ENCODE data around the gene ZNF423.
A peak's percentile ranks its signal among the peaks of the same experiment; 100 is the strongest.

ZNF423 gene

DNA sequence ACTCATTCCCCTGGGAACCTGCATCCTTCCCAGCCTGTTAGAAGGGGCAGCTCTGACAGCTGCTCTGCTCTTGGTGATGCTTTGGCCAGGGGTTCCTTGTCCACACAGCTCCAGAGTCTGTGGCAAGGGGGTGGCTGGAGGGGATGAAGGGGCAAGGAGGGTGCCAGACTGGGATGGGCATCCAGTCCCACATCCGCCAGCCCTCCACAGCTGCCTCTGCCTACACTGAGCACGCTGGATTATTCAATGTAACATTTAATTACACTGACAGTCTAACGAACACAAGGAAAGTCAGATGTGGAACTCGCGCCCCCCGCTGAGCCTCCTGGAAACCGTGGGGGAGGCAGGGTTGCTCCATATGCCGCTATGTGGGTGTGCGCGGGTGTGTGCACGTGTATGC is 381.2 kb downstream of the ZNF423 start:
- no peak for DNase-seq (ENCODE audit: low read depth in 2 of 2)

- no peak for DNase-seq (ENCODE audit: low read depth in 2 of 2)
Measured at GRCh38 chr16:49473773-49474172, 382.1 kb downstream of the ZNF423 start.

GRCh38 chr16:49473131-49473530 is 382.8 kb downstream of the ZNF423 start:
- DNase-seq (ENCODE audit: low read depth in 2 of 2), result no peak

DNA sequence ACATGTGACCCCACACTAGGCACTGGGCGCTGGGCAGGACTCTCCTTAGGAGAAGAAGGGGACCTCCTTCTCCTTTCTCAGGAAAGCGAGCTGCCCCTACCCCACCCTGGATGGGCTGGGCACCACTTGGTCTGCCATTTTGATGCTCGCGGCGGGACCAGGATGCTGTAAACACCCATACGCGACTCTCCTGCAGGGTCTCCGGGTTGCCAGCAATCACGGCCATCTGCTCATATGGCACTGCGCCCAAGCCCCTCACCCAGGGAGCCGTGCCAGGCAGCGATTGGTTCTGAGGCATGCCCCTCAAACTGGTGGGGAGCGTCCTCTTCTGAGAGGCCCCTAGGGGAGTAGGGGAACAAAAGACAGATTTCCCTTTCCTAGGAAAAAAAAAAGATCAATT is 383.3 kb downstream of the ZNF423 start:
- no peak for DNase-seq (ENCODE audit: low read depth in 2 of 2)

GRCh38 chr16:49471038-49471727 is 384.7 kb downstream of the ZNF423 start:
- no peak for DNase-seq (ENCODE audit: low read depth in 2 of 2)

GRCh38 chr16:49470513-49470991 is 385.4 kb downstream of the ZNF423 start:
- no peak for DNase-seq (ENCODE audit: low read depth in 2 of 2)

DNA sequence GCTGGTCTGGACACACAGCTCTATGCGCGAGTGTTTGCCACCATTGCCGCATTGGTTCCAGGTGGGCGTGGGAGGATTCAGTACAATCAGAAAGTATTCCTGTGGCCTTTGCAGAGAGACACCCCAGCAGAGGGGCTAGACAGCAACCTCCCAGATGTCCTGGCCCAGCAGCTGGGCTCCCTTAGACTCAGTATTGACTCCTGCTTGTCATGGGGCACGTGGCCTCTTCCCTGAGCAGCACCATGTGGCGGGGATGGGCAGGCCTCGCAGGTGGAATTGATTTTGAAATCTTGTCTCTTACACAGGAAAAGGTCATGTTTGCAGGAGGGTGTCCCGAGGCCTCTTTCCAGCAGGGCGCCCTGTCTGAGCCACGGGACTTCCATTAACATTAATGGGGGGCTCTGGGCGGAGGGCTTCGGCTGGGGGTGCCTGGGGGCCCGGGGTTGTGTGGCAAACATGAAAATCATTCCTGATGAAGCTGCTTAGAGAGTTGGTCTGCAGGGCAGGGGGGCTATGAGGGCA is 385.9 kb downstream of the ZNF423 start:
- no peak for DNase-seq (ENCODE audit: low read depth in 2 of 2)

DNA sequence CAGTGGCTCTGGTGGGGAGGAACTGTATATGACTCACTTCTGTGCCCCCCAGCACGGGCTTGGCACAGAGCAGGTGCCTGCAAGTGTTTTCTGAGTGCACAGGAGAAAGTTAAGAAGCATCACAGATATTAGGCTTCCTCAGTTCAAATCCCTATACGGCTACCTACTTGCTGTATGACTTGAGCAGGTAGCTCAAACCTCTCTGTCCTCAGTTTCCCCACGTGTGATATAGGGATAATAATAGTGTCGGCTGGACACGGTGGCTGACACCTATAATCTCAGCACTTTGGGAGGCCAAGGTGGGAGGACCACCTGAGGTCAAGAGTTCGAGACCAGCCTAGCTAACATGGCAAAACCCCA is 386.6 kb downstream of the ZNF423 start:
- DNase-seq (ENCODE audit: low read depth in 2 of 2), result no peak

- no peak for DNase-seq (ENCODE audit: low read depth in 2 of 2)
Measured at GRCh38 chr16:49468611-49469310, 387.2 kb downstream of the ZNF423 start.

DNA sequence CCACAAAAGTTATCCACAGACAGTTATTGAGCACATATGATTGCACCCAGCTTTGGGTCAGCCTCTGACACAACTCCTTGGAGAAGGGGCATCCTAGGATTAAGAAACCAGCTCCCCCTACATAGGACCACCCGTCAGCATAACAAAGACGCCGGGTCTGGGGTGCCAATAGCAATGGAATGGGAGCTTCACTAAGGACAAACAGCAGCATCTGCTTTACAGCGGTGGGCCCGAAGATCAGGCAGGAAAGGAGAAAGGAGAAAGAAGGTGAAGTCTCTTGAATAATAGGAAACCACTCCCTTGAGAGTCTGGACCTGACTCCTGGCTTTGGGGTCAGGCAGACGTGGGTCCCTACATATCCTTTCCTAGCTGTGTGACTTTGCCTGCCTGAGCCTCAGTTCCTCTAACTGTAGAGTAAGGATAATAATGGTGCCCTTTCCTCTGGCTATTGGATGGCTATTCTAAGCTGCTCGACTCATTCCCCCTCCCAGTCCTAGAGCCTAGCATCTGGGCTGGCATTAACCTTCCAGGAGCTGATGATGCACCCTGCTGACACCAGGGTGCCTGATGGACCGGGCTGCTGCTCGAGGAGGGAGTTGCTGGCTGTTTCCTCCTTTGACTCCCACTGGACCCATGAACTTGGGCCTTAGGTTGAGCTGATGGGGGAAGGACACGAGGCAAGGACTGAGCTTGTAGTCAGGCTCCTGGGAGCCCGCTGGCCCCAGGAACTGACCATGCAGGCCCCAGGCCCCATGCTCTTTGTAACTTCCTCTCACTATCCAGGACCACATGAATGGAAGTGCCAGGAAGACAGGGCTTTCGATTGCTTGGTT is 388.2 kb downstream of the ZNF423 start:
- DNase-seq (ENCODE audit: low read depth in 2 of 2), result no peak

GRCh38 chr16:49466881-49467280 is 389.0 kb downstream of the ZNF423 start:
- DNase-seq (ENCODE audit: low read depth in 2 of 2), result no peak

DNA sequence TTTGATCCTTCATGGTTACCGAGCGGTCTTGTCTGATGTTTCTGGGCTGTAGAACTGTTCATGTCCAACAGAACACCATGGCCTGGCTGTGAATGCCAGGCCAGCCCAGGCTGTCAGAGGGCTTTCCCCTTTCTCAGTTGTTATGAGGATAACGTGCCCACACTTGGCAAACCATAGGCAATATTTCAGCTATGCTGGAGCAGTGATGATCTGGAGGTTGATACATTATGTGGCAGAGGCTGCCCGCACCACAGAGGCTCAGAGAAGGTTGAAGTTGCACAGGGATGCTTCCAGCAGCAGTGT is 389.4 kb downstream of the ZNF423 start:
- DNase-seq (ENCODE audit: low read depth in 2 of 2), result no peak

GRCh38 chr16:49465661-49466528 is 390.0 kb downstream of the ZNF423 start:
- DNase-seq (ENCODE audit: low read depth in 2 of 2), result no peak

- no peak for DNase-seq (ENCODE audit: low read depth in 2 of 2)
Measured at GRCh38 chr16:49464877-49465504, 390.9 kb downstream of the ZNF423 start.

GRCh38 chr16:49464093-49464492 is 391.8 kb downstream of the ZNF423 start:
- DNase-seq (ENCODE audit: low read depth in 2 of 2), result no peak

DNA sequence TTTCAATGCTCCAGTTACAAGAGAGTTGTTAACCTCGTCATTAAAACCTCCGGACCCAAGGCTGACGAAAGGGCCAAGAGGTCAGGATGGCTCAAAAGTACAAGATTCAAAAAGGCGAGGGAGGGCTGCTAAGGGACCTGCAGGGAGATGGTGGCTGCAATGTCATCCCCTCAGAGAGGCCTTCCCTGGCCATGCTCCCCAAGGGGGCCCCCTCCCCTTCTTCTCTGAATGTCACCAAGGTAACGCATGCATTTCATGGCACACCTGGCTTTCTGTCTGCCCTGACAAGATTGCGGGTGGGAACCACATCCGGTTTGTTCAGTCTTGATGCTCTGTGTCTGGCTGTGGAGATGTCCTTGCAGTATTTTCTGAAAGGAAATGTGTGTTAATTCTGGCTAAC is 392.4 kb downstream of the ZNF423 start:
- DNase-seq (ENCODE audit: low read depth in 2 of 2), result peak; percentile 34 to 44

DNA sequence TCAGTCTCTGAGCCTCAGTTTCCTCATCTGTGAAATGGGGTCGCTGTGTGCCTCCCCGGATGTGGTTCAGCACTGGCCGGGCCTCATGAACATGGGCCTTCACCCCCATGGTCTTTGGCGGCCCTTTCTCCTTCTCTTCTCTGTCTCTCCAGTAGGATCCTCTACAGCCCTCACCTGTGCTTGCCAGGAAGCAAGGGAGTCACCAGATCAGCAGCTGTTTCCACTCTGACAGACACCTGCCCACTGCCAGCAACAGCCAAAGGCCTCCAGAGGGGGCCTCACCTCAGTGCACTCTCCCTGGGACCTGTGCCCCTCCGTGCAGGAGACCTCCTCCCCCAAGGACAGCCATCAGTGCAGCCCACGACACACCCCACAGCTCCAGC is 392.9 kb downstream of the ZNF423 start:
- no peak for DNase-seq (ENCODE audit: low read depth in 2 of 2)

DNA sequence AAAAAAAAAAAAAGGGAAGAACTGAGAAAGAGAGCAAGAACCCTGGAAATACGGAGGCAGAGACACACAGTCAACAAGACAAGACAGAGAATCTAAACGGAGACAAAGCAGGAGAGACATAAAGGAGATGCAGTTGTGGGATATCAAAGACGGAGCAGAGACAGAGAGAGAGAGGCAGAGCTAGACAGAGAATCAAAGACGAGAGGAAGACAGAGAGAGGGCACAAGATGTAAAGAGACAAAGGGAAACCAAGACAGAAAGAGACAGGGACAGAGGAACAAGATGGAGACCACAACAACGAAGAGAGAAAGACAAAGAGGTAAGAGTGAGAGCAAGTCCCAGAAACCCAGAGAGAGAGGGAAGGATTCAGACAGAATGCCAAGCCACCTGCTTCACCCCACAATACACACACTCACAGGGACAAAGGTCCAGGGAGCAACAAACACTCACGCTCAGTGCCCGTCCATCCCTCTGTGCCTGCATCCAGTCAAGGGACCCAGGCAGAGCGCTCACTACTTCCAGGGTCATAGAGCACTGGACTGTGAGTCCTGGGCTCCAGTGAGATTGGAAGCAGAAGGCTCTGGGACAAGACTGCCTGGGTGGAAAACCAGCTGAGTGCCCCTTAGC is 393.4 kb downstream of the ZNF423 start:
- no peak for DNase-seq (ENCODE audit: low read depth in 2 of 2)

DNA sequence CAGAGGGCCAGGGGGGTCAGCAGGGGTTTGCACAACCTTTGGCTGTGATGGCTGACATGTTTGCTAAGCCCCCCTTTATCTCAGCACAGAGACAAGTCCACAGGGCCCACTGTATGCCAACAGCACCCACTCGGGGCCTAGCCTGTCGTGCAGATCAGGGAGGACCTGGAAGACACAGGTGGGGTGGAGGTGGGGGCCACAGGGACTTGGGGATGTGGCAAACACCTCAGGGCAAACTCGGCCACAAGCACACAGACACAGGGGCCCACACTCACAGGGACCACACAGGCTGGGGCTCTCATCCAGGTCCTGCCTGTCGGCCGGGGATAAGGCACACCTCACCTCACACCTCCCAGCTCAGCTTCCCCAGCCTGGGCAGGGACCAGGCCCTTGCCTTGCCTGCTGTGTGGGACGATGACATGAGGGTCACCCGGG is 394.4 kb downstream of the ZNF423 start:
- no peak for DNase-seq (ENCODE audit: low read depth in 2 of 2)

DNA sequence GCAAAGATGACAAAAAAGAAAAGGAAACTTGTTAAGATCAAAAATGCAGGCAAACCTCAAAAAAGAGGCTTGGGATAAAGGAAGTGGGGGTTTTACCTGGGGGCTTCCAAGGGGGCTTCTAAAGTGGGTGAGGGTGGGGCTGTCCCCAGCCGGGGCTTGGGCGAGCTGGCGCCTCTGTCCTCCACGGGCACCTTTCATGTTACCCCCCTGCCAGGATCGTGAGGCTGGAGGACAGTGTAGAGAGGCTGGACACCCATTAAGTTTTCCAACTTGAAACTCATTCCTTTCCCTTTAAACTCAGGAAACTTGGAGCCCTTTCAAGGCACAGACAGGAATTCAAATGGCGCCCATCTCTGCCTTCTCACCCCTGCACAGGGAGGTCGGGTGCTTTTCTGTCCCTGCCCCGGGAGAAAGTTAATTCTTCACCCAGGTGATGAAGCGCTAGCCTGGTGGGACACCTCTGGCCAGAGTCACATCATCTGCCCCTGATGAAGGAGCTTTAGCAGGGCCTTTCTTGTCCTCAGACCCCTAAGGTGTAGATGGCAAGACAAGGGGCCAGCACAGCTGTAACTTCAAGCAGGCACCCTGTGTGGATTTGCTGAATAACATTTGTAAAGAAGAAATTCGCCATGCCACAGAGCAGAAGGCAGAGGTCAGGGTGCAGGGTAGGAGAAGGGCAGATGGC is 395.0 kb downstream of the ZNF423 start:
- DNase-seq (ENCODE audit: low read depth in 2 of 2), result no peak
